ENCODE results near the gene NRIP1.
"Not testable (repeated sequence)": the region's sequence is repeated elsewhere in the genome, so short reads cannot be mapped to it uniquely, and the experiment has no call there.

The NRIP1 gene

DNA sequence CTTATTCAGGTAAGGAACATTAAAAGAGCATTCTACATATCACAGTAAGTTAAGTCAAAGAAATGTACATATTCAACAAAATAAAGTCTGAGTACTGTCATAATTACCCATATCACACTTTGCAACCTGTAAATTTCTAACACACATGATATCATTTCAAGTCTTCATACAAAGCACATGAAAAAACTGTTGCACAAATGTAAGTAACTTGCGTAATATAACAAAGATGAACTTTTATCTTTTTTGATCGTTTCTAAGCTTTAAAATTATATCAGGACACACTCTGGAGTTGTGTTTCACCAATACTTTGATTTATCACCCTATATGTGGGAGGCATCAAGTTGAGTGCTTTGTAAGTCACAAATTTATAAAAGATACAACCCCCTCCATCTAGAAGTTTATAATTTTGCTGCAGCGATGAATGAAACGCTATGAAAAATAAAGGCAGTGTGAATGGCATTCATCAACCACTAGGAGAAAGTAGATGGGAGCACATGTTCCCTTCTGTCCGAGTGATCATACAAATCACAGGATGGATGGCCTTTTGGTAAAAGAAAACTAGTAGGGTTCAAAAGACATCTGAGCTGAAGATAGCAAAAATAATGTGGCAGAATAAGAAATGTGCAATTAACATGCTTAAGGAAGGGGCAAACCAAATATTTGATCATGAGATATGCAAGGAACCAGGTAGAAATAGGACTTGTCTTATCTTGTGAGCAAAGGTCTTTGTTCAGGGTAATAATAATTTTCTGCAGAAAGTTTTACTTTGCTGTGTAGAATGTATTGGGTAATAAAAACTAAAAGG, 27.5 kb downstream of the NRIP1 start:
- no peak for DNase-seq

DNA sequence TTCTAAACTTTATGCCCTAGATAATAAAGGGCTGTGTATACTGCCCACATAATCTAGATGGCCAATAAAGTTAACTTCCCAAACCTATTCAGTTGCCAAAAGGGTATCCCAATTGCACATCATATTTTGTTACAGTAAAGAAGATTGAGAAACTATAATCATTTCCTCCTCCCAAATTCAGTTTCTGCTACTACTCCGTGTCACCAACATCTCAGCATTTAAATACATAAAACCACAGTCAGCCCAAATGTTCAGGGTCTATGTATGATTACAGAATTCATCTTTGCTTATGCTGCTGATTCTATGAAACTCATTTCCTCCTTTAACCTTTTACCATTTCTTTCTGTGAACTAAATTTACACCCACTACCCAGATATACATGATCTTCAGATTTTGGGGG, 28.6 kb downstream of the NRIP1 start:
- DNase-seq: no peak

GRCh38 chr21:15034126-15034853, 30.5 kb downstream of the NRIP1 start:
- no peak for DNase-seq

GRCh38 chr21:15031790-15032357, 32.9 kb downstream of the NRIP1 start:
- DNase-seq: no peak

- DNase-seq: not testable (repeated sequence)
These were observed 33.4 kb downstream of the NRIP1 start for GRCh38 chr21:15031362-15031761.

DNA sequence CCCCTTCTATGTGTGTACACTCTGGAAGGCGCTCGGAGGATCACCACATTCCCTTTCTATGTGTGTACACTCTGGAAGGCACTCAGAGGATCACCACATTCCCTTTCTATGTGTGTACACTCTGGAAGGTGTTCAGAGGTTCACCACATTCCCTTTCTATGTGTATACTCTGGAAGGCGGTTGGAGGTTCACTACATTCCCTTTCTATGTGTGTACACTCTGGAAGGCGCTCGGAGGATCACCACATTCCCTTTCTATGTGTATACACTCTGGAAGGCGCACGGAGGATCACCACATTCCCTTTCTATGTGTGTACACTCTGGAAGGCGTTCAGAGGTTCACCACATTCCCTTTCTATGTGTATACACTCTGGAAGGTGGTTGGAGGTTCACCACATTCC, 33.9 kb downstream of the NRIP1 start:
- DNase-seq: not testable (repeated sequence)

DNA sequence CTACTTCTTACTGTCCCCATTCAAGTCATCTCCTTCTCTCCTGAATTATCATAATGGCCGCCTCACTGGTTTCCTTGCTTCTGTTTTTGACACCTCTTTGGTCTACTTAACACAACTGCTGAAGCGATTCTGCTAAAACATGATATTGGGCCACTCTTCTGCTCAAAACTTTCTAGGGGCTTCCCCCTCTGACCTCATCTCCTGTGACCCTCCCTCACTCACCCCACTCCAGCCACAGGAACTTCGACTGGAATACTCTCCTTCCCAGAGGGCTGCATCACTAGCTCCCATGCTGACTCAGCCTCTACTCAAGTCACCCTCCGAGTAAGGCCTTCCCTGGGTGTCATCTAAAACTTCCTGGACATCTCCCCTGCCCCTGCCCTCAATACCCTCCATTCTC, 35.7 kb downstream of the NRIP1 start:
- DNase-seq: no peak

DNA sequence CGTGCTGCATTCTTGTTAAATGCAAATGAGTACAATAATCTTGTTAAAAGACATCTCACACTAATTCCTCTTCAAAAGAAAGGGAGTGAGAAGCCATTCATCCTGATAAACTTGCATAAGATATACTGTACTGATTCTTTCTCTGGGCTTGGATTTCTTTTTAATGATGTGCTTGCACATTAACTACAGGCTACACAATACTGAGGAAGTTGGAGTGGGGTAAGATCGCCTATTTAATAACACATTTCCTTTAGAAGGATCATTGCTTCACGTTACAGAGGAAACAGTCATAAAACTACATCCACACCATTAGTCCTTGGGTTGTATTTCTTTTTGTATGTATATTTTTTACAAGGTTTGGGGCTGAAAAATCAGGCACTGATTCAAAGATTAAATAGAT, 36.6 kb downstream of the NRIP1 start:
- DNase-seq: no peak

GRCh38 chr21:15027056-15027455, 37.7 kb downstream of the NRIP1 start:
- no peak for DNase-seq

DNA sequence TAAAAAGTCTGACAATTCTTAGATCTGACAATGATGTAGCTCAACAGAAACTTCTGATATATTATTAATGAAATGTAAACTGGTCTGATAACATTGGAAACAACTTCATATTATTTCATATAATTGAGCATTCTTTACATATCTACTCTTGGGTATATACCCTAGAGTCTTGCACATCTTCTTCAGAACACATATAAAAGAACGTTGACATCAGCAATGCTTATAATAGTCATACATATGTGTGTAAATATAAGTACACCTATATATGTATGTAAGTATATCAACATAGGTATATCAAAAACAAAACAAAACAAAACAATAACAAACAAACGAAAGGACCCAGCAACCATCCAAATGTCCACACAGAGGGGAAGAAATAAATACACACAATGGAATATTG, 38.4 kb downstream of the NRIP1 start:
- no peak for DNase-seq

DNA sequence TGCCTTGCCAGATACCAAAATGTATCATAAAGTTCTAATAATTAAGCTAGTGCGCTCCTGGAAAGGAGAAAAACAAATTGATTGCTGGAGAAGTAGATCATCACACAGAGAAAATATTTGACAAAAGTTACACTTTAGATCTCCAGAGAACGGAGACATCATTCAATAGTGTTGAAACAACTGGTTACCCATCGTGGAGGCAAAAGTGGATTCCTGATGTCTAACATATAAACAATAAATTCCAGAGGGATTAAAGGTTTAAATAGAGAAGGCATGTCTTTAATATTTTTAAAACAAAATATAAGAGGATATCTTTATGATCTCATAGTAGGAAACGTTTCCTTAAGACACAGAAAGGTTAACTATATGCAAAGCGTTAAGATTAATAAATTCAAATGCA, 41.0 kb downstream of the NRIP1 start:
- no peak for DNase-seq

DNA sequence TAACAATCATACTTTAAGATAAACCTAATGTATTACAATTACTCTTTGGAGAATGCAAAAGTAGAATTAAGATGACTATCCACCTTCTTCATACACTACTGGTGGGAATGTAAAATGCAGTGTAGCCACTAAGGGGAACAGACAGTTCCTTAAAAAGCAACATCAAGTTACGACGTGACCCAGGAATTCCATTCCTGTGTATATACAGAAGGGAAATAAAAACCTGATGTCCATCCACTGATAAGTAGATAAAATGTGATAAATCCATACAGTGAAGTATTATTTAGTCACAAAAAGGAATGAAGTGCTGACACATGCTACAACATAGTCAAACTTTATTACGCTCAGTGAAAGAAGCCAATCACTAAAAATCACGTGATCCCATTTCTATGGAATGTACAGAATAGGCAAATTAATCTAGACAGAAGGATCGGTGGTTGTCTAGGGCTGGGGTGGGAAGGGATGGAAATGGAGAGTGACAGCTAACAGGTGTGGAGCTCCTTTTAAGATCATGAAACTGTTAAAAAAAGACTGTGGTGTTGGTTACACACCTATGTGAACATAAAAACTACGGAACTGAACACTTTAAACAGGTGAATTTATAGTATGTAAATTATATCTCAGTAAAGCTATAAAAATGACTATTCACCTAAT, 42.1 kb downstream of the NRIP1 start:
- DNase-seq: no peak

GRCh38 chr21:15020797-15021196, 44.0 kb downstream of the NRIP1 start:
- DNase-seq: no peak

DNA sequence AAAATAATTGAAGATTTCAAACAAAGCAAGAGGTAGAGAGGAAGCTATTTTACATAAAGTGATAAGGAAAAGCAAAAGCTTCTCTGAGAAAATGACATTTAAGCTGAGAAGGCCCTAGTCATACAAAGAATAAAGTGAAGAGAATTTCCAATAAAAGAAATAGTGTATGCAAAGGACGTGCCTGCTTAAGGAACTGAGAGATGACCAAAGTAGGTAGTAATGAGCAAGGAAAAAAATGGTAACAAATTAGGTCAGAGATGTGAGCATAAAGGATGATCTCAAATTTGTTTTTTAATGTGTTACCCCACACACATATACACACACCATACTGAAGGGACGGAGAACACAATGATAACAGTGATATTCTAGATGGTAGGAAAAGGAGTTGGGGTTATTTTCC, 46.4 kb downstream of the NRIP1 start:
- DNase-seq: no peak

DNA sequence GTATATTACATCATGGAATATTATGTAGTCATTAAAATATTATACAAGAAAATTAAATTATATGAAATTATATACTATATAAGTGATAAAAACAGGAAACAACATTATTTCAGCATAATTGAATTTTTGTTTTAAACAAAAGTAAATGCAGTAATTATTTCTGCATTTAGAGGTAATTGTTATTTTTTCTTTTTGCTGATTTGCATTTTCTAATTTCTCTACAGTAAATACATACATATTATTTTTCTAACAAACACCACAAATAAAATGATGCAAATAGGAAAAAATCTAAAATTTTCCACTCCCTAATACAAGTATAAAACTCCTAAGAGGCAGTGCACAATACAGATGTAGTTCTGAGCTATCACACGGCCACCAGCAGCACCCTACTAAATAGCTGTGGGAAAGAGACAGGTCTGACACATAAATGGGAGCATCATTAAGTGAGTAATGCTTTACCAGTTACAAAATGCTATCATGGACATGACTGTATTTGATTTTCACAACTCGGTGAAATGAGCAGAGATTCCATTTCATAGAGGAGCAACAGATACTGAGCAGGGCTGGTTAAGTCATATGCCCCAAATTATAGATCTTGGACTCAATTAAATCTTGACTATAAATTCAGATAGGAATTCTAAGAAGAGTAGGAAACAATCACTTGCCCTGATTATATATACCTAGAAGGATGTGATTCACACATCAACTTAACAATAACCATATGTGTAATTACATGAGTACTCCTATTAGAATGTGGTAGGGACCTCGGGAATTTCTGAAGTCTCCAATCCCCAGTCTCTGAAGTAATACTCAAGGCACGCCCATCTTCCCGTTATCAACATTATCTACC, 49.0 kb downstream of the NRIP1 start:
- no peak for DNase-seq

- no peak for DNase-seq
These were observed 50.6 kb downstream of the NRIP1 start for GRCh38 chr21:15014221-15014620.

DNA sequence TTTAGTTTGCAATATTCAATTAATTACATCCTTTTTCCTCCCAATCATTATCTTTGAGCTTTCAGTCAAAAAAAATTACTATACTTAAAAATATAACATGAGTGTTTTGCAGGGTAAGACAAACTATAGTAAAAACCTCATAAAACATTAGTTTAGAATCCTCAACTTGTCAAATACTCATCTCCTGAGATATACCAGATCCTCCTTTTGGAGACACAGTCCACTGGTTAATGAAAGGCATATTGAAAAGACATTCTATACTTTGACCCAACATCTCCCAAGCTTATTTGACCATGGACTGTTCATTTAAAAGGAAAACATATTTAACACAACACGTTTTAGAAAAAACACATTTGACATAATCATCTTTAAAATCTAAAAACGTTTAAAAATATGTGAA, 52.8 kb downstream of the NRIP1 start:
- DNase-seq: no peak

- no peak for DNase-seq
These were observed 54.2 kb downstream of the NRIP1 start for GRCh38 chr21:15010645-15011044.

- DNase-seq: no peak
These were observed 54.9 kb downstream of the NRIP1 start for GRCh38 chr21:15009837-15010363.

DNA sequence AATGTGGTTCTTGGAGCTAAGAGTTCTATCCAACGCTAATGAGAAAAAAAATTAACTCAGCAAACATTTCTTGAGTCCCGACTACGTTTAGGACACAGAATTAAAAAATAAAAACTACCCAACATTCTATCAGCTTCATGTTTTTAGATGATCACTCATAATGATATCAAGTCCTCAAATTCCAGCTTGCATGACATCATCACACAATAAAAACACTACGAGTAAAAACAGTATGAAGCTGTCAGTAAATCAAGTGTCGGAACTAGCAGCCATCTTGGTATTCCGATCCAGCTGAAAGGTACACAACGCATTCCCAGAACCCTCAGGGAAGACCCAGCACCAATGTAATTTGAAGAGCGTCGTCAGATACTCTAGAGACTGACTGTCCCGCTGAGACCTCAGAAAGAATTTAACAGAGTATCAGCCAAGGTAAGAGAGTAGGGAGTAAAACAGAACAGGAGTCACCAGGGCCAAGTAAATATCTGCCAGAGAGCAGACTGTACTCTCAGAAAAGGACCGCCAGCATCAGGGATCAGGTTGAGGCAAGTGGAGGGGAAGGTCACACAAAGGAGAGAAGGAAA, 57.0 kb downstream of the NRIP1 start:
- no peak for DNase-seq

DNA sequence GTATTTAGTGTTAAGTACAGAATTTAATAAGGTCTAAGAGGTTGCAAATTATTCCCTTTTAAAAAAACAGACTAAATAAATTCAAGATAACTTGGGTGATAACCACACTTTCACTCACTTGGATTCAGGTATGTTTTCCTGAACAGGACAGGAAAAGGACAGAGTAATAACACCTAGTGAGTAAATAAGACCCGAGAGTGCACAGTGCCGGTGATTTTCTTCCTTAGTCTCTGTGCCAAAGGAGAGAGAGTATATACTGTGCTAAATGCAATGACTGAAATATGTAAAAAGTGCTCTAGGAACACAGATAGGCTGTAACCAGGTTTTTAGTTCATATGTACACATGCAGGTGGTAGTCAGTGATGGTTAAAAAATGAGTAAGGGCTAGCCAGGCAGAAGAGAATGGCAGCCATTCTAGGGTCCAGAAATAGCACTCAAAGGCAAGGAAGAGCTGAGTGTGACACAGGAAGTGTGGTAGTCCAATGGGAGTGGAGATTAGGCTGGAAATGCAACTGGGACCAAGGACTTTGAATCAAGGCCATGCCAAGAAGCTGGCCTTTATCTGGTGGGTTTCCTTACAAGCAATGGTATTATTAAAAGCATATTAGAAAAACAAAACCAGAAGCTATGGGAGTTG, 58.1 kb downstream of the NRIP1 start:
- DNase-seq: no peak

DNA sequence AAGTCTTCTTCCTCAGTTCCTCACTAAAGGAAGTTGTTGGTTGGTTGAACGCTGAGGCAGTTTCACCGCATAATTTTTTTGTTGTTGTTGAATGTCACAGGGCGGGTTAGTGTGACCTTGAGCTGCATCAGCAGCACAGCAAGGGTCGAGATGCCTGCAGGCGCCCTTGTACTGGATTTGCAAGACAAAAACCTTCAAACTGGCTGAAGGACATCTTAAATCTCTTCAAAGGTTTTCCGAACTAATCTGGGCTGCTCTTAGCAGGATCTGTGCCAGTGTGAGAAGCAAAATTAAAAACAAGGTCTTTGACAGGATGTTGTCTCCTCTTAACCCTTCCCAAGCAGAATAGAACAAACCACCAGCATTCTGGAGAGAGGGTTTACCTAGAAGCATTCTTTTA, 59.4 kb downstream of the NRIP1 start:
- DNase-seq: no peak

All from CD4-positive, alpha-beta T cell treated with Interferon gamma for 1 hour (primary cell).